HEK293 (cell line): ENCODE measurements around the gene ABLIM2.

Source experiments
- CTCF ChIA-PET: fragments of 350-600 bp; formaldehyde crosslinking; extraction: SDS; loops from one replicate; lab custom pipeline; 2021; ENCODE audit warnings: antibody characterized with exemption; lab: Yijun Ruan, JAX
- POLR2A ChIA-PET: fragments of 300-600 bp; formaldehyde crosslinking; extraction: SDS; loops from one replicate; lab custom pipeline; 2020; ENCODE audit warnings: antibody characterized with exemption, inconsistent platforms; lab: Yijun Ruan, JAX
- H3K27ac ChIP-seq: fragments of 200-500 bp; sonication (Bioruptor generic); 2 replicates; pipeline ENCODE4 v1.5.1; 2014; ENCODE audit warnings: low read depth, low read length, control low read depth, inconsistent platforms; ENCODE audit errors: extremely low read depth
- H3K36me3 ChIP-seq, 2 experiments: fragments of 200-500 bp in 1 of 2; sonication (Bioruptor generic) in 1 of 2; 1 replicate in 1 of 2; 2 replicates in 1 of 2; pipeline ENCODE4 v1.5.1; 2014 to 2017; ENCODE audit warnings: inconsistent platforms in 2 of 2, low read length in 2 of 2; ENCODE audit not compliant: control insufficient read depth in 2 of 2, insufficient read depth in 1 of 2
- H3K4me1 ChIP-seq: fragments of 200-500 bp; sonication (Bioruptor generic); 2 replicates; pipeline ENCODE4 v1.5.1; 2014; ENCODE audit warnings: mild to moderate bottlenecking, low read length, inconsistent platforms; ENCODE audit not compliant: control insufficient read depth, insufficient read depth
- H3K4me3 ChIP-seq: 2 replicates; pipeline ENCODE4 v1.5.1; 2011; ENCODE audit warnings: low read depth, mild to moderate bottlenecking, control low read depth, low read length, moderate library complexity
- H3K9me3 ChIP-seq: fragments of 200-500 bp; sonication (Bioruptor generic); 2 replicates; pipeline ENCODE4 v1.5.1; 2014; ENCODE audit warnings: low read depth, low read length, inconsistent platforms; ENCODE audit not compliant: control insufficient read depth, insufficient read depth
- CTCF ChIP-seq: fragments of 450-650 bp; formaldehyde crosslinking; IDR thresholded peaks from 2 replicates; pipeline ENCODE4 v1.5.1; 2016; ENCODE audit warnings: missing biosample characterization, missing genetic modification characterization
- KLF16 ChIP-seq: fragments of 450-650 bp; formaldehyde crosslinking; IDR thresholded peaks from 2 replicates; pipeline ENCODE4 v1.5.1; 2017; ENCODE audit warnings: missing biosample characterization, missing genetic modification characterization
- MZF1 ChIP-seq: fragments of 450-650 bp; formaldehyde crosslinking; IDR thresholded peaks from 2 replicates; pipeline ENCODE4 v1.5.1; 2017; ENCODE audit warnings: missing biosample characterization, missing genetic modification characterization, borderline replicate concordance
- REPIN1 ChIP-seq: fragments of 450-650 bp; formaldehyde crosslinking; IDR thresholded peaks from 2 replicates; pipeline ENCODE4 v1.5.1; 2017; ENCODE audit warnings: missing biosample characterization, missing genetic modification characterization, low read depth
- SALL2 ChIP-seq: fragments of 450-650 bp; formaldehyde crosslinking; IDR thresholded peaks from 2 replicates; pipeline ENCODE4 v1.5.0; 2017; ENCODE audit warnings: missing biosample characterization, mild to moderate bottlenecking, missing genetic modification characterization, borderline replicate concordance
- SCRT2 ChIP-seq: fragments of 450-650 bp; formaldehyde crosslinking; IDR thresholded peaks from 2 replicates; pipeline ENCODE4 v1.5.1; 2016; ENCODE audit warnings: missing biosample characterization, missing genetic modification characterization
- ZBTB44 ChIP-seq: fragments of 450-650 bp; IDR thresholded peaks from 2 replicates; pipeline ENCODE4 v1.5.1; 2018; ENCODE audit warnings: missing biosample characterization, mild to moderate bottlenecking, missing genetic modification characterization
- ZNF146 ChIP-seq: fragments of 450-650 bp; formaldehyde crosslinking; IDR thresholded peaks from 2 replicates; pipeline ENCODE4 v1.5.1; 2016; ENCODE audit warnings: missing biosample characterization, missing genetic modification characterization
- ZNF23 ChIP-seq: fragments of 450-650 bp; formaldehyde crosslinking; IDR thresholded peaks from 2 replicates; pipeline ENCODE4 v1.5.1; 2016; ENCODE audit warnings: missing biosample characterization, missing genetic modification characterization, borderline replicate concordance
- ZNF266 ChIP-seq: fragments of 450-650 bp; formaldehyde crosslinking; IDR thresholded peaks from 2 replicates; pipeline ENCODE4 v1.5.1; 2016; ENCODE audit warnings: missing biosample characterization, missing genetic modification characterization, low read depth
- ZNF341 ChIP-seq: fragments of 450-650 bp; formaldehyde crosslinking; IDR thresholded peaks from 2 replicates; pipeline ENCODE4; 2016; ENCODE audit warnings: low read depth, missing biosample characterization, missing genetic modification characterization
- ZNF426 ChIP-seq: fragments of 450-650 bp; formaldehyde crosslinking; IDR thresholded peaks from 2 replicates; pipeline ENCODE4 v1.5.1; 2017; ENCODE audit warnings: missing biosample characterization, missing genetic modification characterization, mild to moderate bottlenecking, inconsistent platforms, moderate library complexity
- ZNF48 ChIP-seq: fragments of 450-650 bp; formaldehyde crosslinking; IDR thresholded peaks from 2 replicates; pipeline ENCODE4 v1.5.1; 2016; ENCODE audit warnings: missing biosample characterization, missing genetic modification characterization
- ZNF596 ChIP-seq: fragments of 450-650 bp; IDR thresholded peaks from 2 replicates; pipeline ENCODE4 v1.5.0; 2018; ENCODE audit warnings: missing biosample characterization, mild to moderate bottlenecking, missing genetic modification characterization, moderate library complexity
- ZNF621 ChIP-seq: fragments of 450-650 bp; formaldehyde crosslinking; IDR thresholded peaks from 2 replicates; pipeline ENCODE4 v1.5.1; 2017; ENCODE audit warnings: missing biosample characterization, missing genetic modification characterization
- ZNF645 ChIP-seq: fragments of 450-650 bp; formaldehyde crosslinking; IDR thresholded peaks from 2 replicates; pipeline ENCODE4; 2016; ENCODE audit warnings: missing biosample characterization, missing genetic modification characterization
- ZNF654 ChIP-seq: fragments of 450-650 bp; formaldehyde crosslinking; IDR thresholded peaks from 2 replicates; pipeline ENCODE4 v1.5.1; 2016; ENCODE audit warnings: low read depth, missing biosample characterization, missing genetic modification characterization
- ZNF76 ChIP-seq: fragments of 450-650 bp; formaldehyde crosslinking; IDR thresholded peaks from 2 replicates; pipeline ENCODE4; 2016; ENCODE audit warnings: low read depth, missing biosample characterization, missing genetic modification characterization, borderline replicate concordance
- ZNF830 ChIP-seq: fragments of 450-650 bp; IDR thresholded peaks from 2 replicates; pipeline ENCODE4 v1.5.0; 2018; ENCODE audit warnings: missing biosample characterization, missing genetic modification characterization, low read depth, mild to moderate bottlenecking, moderate library complexity
- ZSCAN30 ChIP-seq: fragments of 450-650 bp; IDR thresholded peaks from 2 replicates; pipeline ENCODE4 v1.5.1; 2018; ENCODE audit warnings: missing biosample characterization, mild to moderate bottlenecking, missing genetic modification characterization, moderate library complexity

ABLIM2 gene

GRCh38 chr4:8195431-8195830, 36.8 kb upstream of the ABLIM2 start (continued):
- TF ChIP-seq REPIN1 (no peak), KLF16 (tag by site-specific recombination) (no peak), ZNF621 (tag by site-specific recombination) (no peak), ZNF830 (tag by site-specific recombination) (no peak), ZNF645 (no peak), ZNF48 (tag by site-specific recombination) (no peak), ZNF23 (tag by site-specific recombination) (no peak)

GRCh38 chr4:8194306-8195242, 36.0 kb upstream of the ABLIM2 start:
- Histone ChIP-seq H3K4me3 (no peak overlapping the region), H3K4me1 (no peaks in the 10 kb centered on the region), H3K27ac (no peak overlapping the region)
- ChIA-PET CTCF (interaction anchor here (0.9 to 5.4 kb wide), 2 partner anchors 17 to 47 kb away, joined by 3 to 47 read pairs; no protein-coding TSS in a partner anchor), POLR2A (no interaction called here)
- TF ChIP-seq ZBTB44 (no peak), MZF1 (tag by site-specific recombination) (no peak), ZNF596 (tag by site-specific recombination) (no peak), ZSCAN30 (peak; percentile 85), ZNF426 (tag by site-specific recombination) (no peak), SALL2 (tag by site-specific recombination) (no peak)
- TF ChIP-seq, all 188 proteins: peak for 1
- Histone ChIP-seq H3K9me3 (no peaks in the 10 kb centered on the region), H3K36me3 (no peaks in the 10 kb centered on the region)

- TF ChIP-seq ZNF146 (tag by site-specific recombination) (no peak), ZNF654 (tag by site-specific recombination) (peak; percentile 16; the same call in 1 of the 2 replicates), CTCF (tag by site-specific recombination) (peak; percentile 43), SCRT2 (tag by site-specific recombination) (no peak), ZNF266 (tag by site-specific recombination) (no peak), ZNF76 (tag by site-specific recombination) (no peak), ZNF341 (tag by site-specific recombination) (0 out of 2 replicates have a peak, but pooled peaks have one; percentile 10)
- Histone ChIP-seq H3K4me3 (no peak overlapping the region), H3K9me3 (no peaks in the 10 kb centered on the region), H3K27ac (no peak overlapping the region), H3K36me3 (no peaks in the 10 kb centered on the region), H3K4me1 (no peaks in the 10 kb centered on the region)
- POLR2A ChIA-PET = no interaction called here
- CTCF ChIA-PET = interaction anchor here (5.4 kb wide), 1 partner anchor 16 kb away, joined by 47 read pairs; no protein-coding TSS in a partner anchor
Observed at GRCh38 chr4:8192748-8193738, 34.4 kb upstream of the ABLIM2 start.
